WTC11 (cell line): ENCODE data around the gene C10orf95. TPM values are rescaled to one million over a fixed set of nuclear protein-coding genes. Genes with fewer than 3 reads are reported as not detected.

Experiments
- ATAC-seq: fragments of 200-7000 bp; cut with Tn5 transposase; 2 replicates; pipeline ENCODE4 v1.10.0; 2021; ENCODE audit warnings: mild to moderate bottlenecking, moderate library complexity
- CTCF ChIA-PET: fragments of 300-600 bp; sonication (Branson Sonifier 250); formaldehyde crosslinking; loops from one replicate; lab custom pipeline; 2021; ENCODE audit warnings: antibody characterized with exemption; lab: Charles Lee
- POLR2A ChIA-PET: fragments of 350-600 bp; sonication (Branson Sonifier 250); formaldehyde crosslinking; loops from one replicate; lab custom pipeline; 2021; ENCODE audit warnings: antibody characterized with exemption; lab: Charles Lee
- DNase-seq: peaks from one replicate; pipeline ENCODE4 v3.0.0; 2021; ENCODE audit warnings: low spot score
- H3K27ac Mint-ChIP-seq: 2 replicates; pipeline ENCODE4 v1.8.0; 2021; ENCODE audit warnings: mixed read lengths
- H3K27me3 Mint-ChIP-seq: 2 replicates; pipeline ENCODE4 v1.8.0; 2021; ENCODE audit warnings: low read depth, mild to moderate bottlenecking, moderate library complexity, mixed read lengths
- H3K36me3 Mint-ChIP-seq: 2 replicates; pipeline ENCODE4 v1.8.0; 2021; ENCODE audit warnings: mixed read lengths
- H3K4me1 Mint-ChIP-seq: 2 replicates; pipeline ENCODE4 v1.8.0; 2022; ENCODE audit warnings: mixed read lengths
- H3K4me3 Mint-ChIP-seq: 2 replicates; pipeline ENCODE4 v1.8.0; 2021; ENCODE audit warnings: mild to moderate bottlenecking, moderate library complexity, mixed read lengths
- H3K9me3 Mint-ChIP-seq: 2 replicates; pipeline ENCODE4 v1.8.0; 2021; ENCODE audit warnings: mixed read lengths
- ATF2 ChIP-seq: sonication (generic); formaldehyde crosslinking; IDR thresholded peaks from 2 replicates; pipeline ENCODE4 v1.8.1; 2022; ENCODE audit warnings: low read depth, missing genetic modification reagents, borderline replicate concordance
- CDX4 ChIP-seq: fragments of 250-450 bp; sonication (Bioruptor Pico); IDR thresholded peaks from 2 replicates; pipeline ENCODE4 v1.9.0; 2021; ENCODE audit warnings: moderate library complexity, mild to moderate bottlenecking, inconsistent platforms, borderline replicate concordance
- ELF4 ChIP-seq: sonication (generic); formaldehyde crosslinking; IDR thresholded peaks from 2 replicates; pipeline ENCODE4 v1.8.1; 2022; ENCODE audit warnings: low read depth, mild to moderate bottlenecking, moderate library complexity, missing genetic modification reagents
- EMX1 ChIP-seq: fragments of 250-450 bp; sonication (Bioruptor Pico); IDR thresholded peaks from 2 replicates; pipeline ENCODE4 v1.8.0; 2021; ENCODE audit warnings: mild to moderate bottlenecking
- ESRRA ChIP-seq: sonication (generic); formaldehyde crosslinking; IDR thresholded peaks from 2 replicates; pipeline ENCODE4 v1.8.1; 2022; ENCODE audit warnings: mild to moderate bottlenecking, missing genetic modification reagents, borderline replicate concordance
- FOXK1 ChIP-seq: sonication (generic); formaldehyde crosslinking; IDR thresholded peaks from 2 replicates; pipeline ENCODE4 v1.8.0; 2022; ENCODE audit warnings: mild to moderate bottlenecking, moderate library complexity, missing genetic modification reagents
- FOXP1 ChIP-seq: sonication (generic); formaldehyde crosslinking; IDR thresholded peaks from 2 replicates; pipeline ENCODE4 v1.8.0; 2022; ENCODE audit warnings: missing genetic modification reagents, mild to moderate bottlenecking, moderate library complexity, borderline replicate concordance
- GABPB1 ChIP-seq: sonication (generic); formaldehyde crosslinking; IDR thresholded peaks from 2 replicates; pipeline ENCODE4 v1.8.1; 2023; ENCODE audit warnings: mild to moderate bottlenecking, missing genetic modification reagents
- GTF2I ChIP-seq: fragments of 250-450 bp; sonication (Bioruptor Pico); conservative IDR thresholded peaks from 2 replicates; pipeline ENCODE4 v1.4.0; 2021; ENCODE audit warnings: mild to moderate bottlenecking
- NFATC4 ChIP-seq: fragments of 250-450 bp; sonication (Bioruptor Pico); IDR thresholded peaks from 2 replicates; pipeline ENCODE4 v1.9.0; 2021; ENCODE audit warnings: mild to moderate bottlenecking
- NR3C1 ChIP-seq: sonication (generic); formaldehyde crosslinking; conservative IDR thresholded peaks from 2 replicates; pipeline ENCODE4 v1.8.1; 2023; ENCODE audit warnings: low read depth, mild to moderate bottlenecking, missing genetic modification reagents
- RORB ChIP-seq: fragments of 250-450 bp; sonication (Bioruptor Pico); IDR thresholded peaks from 2 replicates; pipeline ENCODE4 v1.9.0; 2021; ENCODE audit warnings: mild to moderate bottlenecking
- SMAD4 ChIP-seq: sonication (generic); formaldehyde crosslinking; IDR thresholded peaks from 2 replicates; pipeline ENCODE4 v1.8.0; 2022; ENCODE audit warnings: mild to moderate bottlenecking, missing genetic modification reagents
- TEAD4 ChIP-seq: sonication (generic); formaldehyde crosslinking; IDR thresholded peaks from 2 replicates; pipeline ENCODE4 v1.8.0; 2022; ENCODE audit warnings: mild to moderate bottlenecking, missing genetic modification reagents
- TP53 ChIP-seq: sonication (generic); formaldehyde crosslinking; IDR thresholded peaks from 2 replicates; pipeline ENCODE4 v1.8.1; 2023; ENCODE audit warnings: mild to moderate bottlenecking, missing genetic modification reagents
- USF2 ChIP-seq: sonication (generic); formaldehyde crosslinking; IDR thresholded peaks from 2 replicates; pipeline ENCODE4 v1.8.1; 2023; ENCODE audit warnings: mild to moderate bottlenecking, missing genetic modification reagents, moderate library complexity
- ZMAT4 ChIP-seq: fragments of 250-450 bp; sonication (Bioruptor Pico); IDR thresholded peaks from 2 replicates; pipeline ENCODE4 v1.9.0; 2021; ENCODE audit warnings: mild to moderate bottlenecking
- ZNF232 ChIP-seq: sonication (generic); formaldehyde crosslinking; IDR thresholded peaks from 2 replicates; pipeline ENCODE4 v1.8.0; 2022; ENCODE audit warnings: mild to moderate bottlenecking, missing genetic modification reagents
- ZNF416 ChIP-seq: fragments of 250-450 bp; sonication (Bioruptor Pico); IDR thresholded peaks from 2 replicates; pipeline ENCODE4 v1.9.0; 2021; ENCODE audit warnings: mild to moderate bottlenecking, inconsistent platforms
- total RNA-seq: library from RNA; stranded (reverse); gene quantifications from 3 replicates; pipeline ENCODE4 v1.2.3, GENCODE V29; 2021
- TF ChIP-seq, protein P1 (sequence below): fragments of 250-450 bp; sonication (Bioruptor Pico); IDR thresholded peaks from 2 replicates; pipeline ENCODE4 v2.1.2; 2022; ENCODE audit warnings: mild to moderate bottlenecking, moderate library complexity
- TF ChIP-seq, protein P2 (sequence below): sonication (generic); formaldehyde crosslinking; IDR thresholded peaks from 2 replicates; pipeline ENCODE4 v1.8.0; 2023; ENCODE audit warnings: mild to moderate bottlenecking, missing genetic modification reagents
- TF ChIP-seq, protein P3 (sequence below): sonication (generic); formaldehyde crosslinking; conservative IDR thresholded peaks from 2 replicates; pipeline ENCODE4 v1.8.1; 2023; ENCODE audit warnings: mild to moderate bottlenecking, low read depth, missing genetic modification reagents, moderate library complexity
- TF ChIP-seq, protein P4 (sequence below): sonication (generic); formaldehyde crosslinking; IDR thresholded peaks from 2 replicates; pipeline ENCODE4 v1.8.1; 2022; ENCODE audit warnings: mild to moderate bottlenecking, moderate library complexity, missing genetic modification reagents
- TF ChIP-seq, protein P5 (sequence below): sonication (generic); formaldehyde crosslinking; IDR thresholded peaks from 2 replicates; pipeline ENCODE4 v1.8.1; 2023; ENCODE audit warnings: mild to moderate bottlenecking, missing genetic modification reagents

Gene C10orf95
- total RNA-seq, 1 experiment from 2014 or later = 0.96 TPM

- POLR2A ChIA-PET = interaction anchor here (0.5 to 3.1 kb wide), 13 partner anchors 10 to 104 kb away, joined by 3 to 37 read pairs (median 4); partner anchors contain the start of genes ACTR1A, CUEDC2, FBXL15 and NFKB2
- CTCF ChIA-PET = interaction anchor here (0.6 to 4.0 kb wide), 23 partner anchors 11 to 220 kb away, joined by 3 to 40 read pairs (median 6); partner anchors contain the start of genes ACTR1A, CUEDC2, FBXL15 and NFKB2
- peak overlapping the region; percentile 83 for H3K27ac Mint-ChIP-seq
- TF ChIP-seq GTF2I (CRISPR knock-in tag) (no peak), ZNF416 (CRISPR knock-in tag) (no peak), ZMAT4 (CRISPR knock-in tag) (no peak), NFATC4 (no peak), USF2 (CRISPR knock-in tag) (peak; percentile 52), TP53 (CRISPR knock-in tag) (0 out of 2 replicates have a peak, but pooled peaks have one; percentile 28), FOXK1 (CRISPR knock-in tag) (peak; percentile 71; the same call in 1 of the 2 replicates), NR3C1 (no peak), TEAD4 (CRISPR knock-in tag) (peak; percentile 25; the same call in 1 of the 2 replicates), SMAD4 (no peak), ELF4 (CRISPR knock-in tag) (0 out of 2 replicates have a peak, but pooled peaks have one; percentile 38), GABPB1 (no peak), CDX4 (CRISPR knock-in tag) (no peak), ZNF232 (CRISPR knock-in tag) (0 out of 2 replicates have a peak, but pooled peaks have one; percentile 26), ESRRA (CRISPR knock-in tag) (no peak), FOXP1 (CRISPR knock-in tag) (peak; percentile 94), RORB (no peak), EMX1 (no peak), ATF2 (no peak)
- TF ChIP-seq, protein P1, sequence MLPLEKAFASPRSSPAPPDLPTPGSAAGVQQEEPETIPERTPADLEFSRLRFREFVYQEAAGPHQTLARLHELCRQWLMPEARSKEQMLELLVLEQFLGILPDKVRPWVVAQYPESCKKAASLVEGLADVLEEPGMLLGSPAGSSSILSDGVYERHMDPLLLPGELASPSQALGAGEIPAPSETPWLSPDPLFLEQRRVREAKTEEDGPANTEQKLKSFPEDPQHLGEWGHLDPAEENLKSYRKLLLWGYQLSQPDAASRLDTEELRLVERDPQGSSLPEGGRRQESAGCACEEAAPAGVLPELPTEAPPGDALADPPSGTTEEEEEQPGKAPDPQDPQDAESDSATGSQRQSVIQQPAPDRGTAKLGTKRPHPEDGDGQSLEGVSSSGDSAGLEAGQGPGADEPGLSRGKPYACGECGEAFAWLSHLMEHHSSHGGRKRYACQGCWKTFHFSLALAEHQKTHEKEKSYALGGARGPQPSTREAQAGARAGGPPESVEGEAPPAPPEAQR = no peak
- TF ChIP-seq, protein P2, sequence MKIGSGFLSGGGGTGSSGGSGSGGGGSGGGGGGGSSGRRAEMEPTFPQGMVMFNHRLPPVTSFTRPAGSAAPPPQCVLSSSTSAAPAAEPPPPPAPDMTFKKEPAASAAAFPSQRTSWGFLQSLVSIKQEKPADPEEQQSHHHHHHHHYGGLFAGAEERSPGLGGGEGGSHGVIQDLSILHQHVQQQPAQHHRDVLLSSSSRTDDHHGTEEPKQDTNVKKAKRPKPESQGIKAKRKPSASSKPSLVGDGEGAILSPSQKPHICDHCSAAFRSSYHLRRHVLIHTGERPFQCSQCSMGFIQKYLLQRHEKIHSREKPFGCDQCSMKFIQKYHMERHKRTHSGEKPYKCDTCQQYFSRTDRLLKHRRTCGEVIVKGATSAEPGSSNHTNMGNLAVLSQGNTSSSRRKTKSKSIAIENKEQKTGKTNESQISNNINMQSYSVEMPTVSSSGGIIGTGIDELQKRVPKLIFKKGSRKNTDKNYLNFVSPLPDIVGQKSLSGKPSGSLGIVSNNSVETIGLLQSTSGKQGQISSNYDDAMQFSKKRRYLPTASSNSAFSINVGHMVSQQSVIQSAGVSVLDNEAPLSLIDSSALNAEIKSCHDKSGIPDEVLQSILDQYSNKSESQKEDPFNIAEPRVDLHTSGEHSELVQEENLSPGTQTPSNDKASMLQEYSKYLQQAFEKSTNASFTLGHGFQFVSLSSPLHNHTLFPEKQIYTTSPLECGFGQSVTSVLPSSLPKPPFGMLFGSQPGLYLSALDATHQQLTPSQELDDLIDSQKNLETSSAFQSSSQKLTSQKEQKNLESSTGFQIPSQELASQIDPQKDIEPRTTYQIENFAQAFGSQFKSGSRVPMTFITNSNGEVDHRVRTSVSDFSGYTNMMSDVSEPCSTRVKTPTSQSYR = 0 out of 2 replicates have a peak, but pooled peaks have one; percentile 23
- TF ChIP-seq, protein P3, sequence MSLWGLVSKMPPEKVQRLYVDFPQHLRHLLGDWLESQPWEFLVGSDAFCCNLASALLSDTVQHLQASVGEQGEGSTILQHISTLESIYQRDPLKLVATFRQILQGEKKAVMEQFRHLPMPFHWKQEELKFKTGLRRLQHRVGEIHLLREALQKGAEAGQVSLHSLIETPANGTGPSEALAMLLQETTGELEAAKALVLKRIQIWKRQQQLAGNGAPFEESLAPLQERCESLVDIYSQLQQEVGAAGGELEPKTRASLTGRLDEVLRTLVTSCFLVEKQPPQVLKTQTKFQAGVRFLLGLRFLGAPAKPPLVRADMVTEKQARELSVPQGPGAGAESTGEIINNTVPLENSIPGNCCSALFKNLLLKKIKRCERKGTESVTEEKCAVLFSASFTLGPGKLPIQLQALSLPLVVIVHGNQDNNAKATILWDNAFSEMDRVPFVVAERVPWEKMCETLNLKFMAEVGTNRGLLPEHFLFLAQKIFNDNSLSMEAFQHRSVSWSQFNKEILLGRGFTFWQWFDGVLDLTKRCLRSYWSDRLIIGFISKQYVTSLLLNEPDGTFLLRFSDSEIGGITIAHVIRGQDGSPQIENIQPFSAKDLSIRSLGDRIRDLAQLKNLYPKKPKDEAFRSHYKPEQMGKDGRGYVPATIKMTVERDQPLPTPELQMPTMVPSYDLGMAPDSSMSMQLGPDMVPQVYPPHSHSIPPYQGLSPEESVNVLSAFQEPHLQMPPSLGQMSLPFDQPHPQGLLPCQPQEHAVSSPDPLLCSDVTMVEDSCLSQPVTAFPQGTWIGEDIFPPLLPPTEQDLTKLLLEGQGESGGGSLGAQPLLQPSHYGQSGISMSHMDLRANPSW (CRISPR knock-in tag) = no peak
- TF ChIP-seq, protein P4, sequence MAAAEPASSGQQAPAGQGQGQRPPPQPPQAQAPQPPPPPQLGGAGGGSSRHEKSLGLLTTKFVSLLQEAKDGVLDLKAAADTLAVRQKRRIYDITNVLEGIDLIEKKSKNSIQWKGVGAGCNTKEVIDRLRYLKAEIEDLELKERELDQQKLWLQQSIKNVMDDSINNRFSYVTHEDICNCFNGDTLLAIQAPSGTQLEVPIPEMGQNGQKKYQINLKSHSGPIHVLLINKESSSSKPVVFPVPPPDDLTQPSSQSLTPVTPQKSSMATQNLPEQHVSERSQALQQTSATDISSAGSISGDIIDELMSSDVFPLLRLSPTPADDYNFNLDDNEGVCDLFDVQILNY (CRISPR knock-in tag) = peak; percentile 82
- TF ChIP-seq, protein P5, sequence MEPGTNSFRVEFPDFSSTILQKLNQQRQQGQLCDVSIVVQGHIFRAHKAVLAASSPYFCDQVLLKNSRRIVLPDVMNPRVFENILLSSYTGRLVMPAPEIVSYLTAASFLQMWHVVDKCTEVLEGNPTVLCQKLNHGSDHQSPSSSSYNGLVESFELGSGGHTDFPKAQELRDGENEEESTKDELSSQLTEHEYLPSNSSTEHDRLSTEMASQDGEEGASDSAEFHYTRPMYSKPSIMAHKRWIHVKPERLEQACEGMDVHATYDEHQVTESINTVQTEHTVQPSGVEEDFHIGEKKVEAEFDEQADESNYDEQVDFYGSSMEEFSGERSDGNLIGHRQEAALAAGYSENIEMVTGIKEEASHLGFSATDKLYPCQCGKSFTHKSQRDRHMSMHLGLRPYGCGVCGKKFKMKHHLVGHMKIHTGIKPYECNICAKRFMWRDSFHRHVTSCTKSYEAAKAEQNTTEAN = no peak; the same call in 1 of the 2 replicates
Observed at GRCh38 chr10:102450374-102451104, 804 bp downstream of the C10orf95 start.

More at GRCh38 chr10:102450374-102451104, 804 bp downstream of the C10orf95 start:
- H3K9me3 Mint-ChIP-seq = no peaks in the 10 kb centered on the region
- peaks cover 13% of the 10 kb centered on the region for H3K36me3 Mint-ChIP-seq
- no peaks in the 10 kb centered on the region for H3K27me3 Mint-ChIP-seq
- DNase-seq (peak; percentile 80), ATAC-seq (peak; percentile 52)
- peak overlapping the region; percentile 93 for H3K4me3 Mint-ChIP-seq
- peaks cover 40% of the 10 kb centered on the region for H3K4me1 Mint-ChIP-seq
